A549 (cell line): Measurements from ENCODE around the gene PTPRN2.

ENCODE experiments used
- CTCF ChIP-seq: fragments of >200 bp; sonication (Bioruptor Twin); formaldehyde crosslinking; IDR thresholded peaks from 3 replicates; pipeline ENCODE4 v1.5.1; 2016
- POLR2A ChIP-seq: IDR thresholded peaks from 2 replicates; pipeline ENCODE4 v1.6.1; 2012; ENCODE audit warnings: mild to moderate bottlenecking, low read length
- SMC3 ChIP-seq: fragments of >200 bp; sonication (Bioruptor Twin); formaldehyde crosslinking; IDR thresholded peaks from 3 replicates; pipeline ENCODE4 v1.6.1; 2018; ENCODE audit warnings: inconsistent platforms

DNA sequence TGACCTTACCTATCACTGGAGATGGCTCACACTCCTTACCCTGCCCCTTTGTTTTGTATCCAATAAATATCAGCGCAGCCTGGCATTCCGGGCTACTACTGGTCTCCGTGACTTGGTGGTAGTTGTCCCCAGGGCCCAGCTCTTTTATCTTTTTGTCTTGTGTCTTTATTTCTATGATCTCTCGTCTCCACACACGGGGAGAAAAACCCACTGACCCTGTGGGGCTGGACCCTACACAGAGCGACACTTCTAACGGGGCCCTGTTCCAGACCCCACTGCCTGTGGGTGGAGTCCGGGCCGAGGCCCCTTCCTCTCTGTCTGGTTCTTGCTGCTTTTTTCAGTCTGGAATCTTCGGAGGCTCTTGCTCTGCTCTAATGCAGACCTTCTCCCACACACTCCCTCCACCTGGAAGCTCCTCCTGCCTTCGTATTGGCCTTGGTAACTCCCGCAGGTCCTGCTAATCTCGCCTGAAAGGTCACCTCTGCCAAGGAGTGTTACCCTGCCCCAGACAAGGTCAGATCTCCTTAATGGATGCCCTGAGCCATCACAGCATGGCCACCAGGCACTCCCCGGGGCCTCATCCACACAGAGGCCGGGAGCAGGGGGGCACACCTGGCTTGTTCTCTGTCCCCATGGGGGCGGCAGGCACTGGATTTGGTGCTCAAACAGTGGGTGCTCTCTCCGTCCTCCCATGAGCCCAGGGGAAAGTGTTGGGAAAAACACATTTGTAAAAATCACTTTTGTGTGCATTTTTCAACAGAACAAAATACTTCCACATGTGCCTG, 531.7 kb downstream of the PTPRN2 start:
- TF ChIP-seq CTCF: no peak
- TF ChIP-seq POLR2A: no peak
- TF ChIP-seq SMC3: no peak
